Calu3 (cell line): ENCODE data around the gene BMP8B. TPM values are rescaled to one million over a fixed set of nuclear protein-coding genes. Genes with fewer than 3 reads are reported as not detected.
A peak's percentile ranks its signal among the peaks of the same experiment; 100 is the strongest.
"Not testable (repeated sequence)": the region's sequence is repeated elsewhere in the genome, so short reads cannot be mapped to it uniquely, and the experiment has no call there.

Source experiments
- BruUV-seq: library from RNA; stranded (reverse); fragments of 400-500 nt; replicated peaks from 2 replicates; lab custom pipeline; 2021; lab: Mats Ljungman, UMichigan
- CTCF ChIA-PET: fragments of 300-600 bp; sonication (Branson Sonifier 250); formaldehyde crosslinking; loops from one replicate; lab custom pipeline; 2022; ENCODE audit warnings: antibody characterized with exemption; lab: Charles Lee
- DNase-seq: peaks from one replicate; pipeline ENCODE4 v3.0.0; 2022
- H3K27ac Mint-ChIP-seq: one replicate; pipeline ENCODE4 v1.8.0; 2022; ENCODE audit warnings: mixed read lengths; ENCODE audit not compliant: unreplicated experiment
- H3K27me3 Mint-ChIP-seq: one replicate; pipeline ENCODE4 v1.8.0; 2022; ENCODE audit warnings: mixed read lengths; ENCODE audit not compliant: unreplicated experiment
- H3K36me3 Mint-ChIP-seq: one replicate; pipeline ENCODE4 v1.8.0; 2022; ENCODE audit warnings: mild to moderate bottlenecking, moderate library complexity, mixed read lengths; ENCODE audit not compliant: insufficient read depth, unreplicated experiment
- H3K4me1 Mint-ChIP-seq: one replicate; pipeline ENCODE4 v1.8.0; 2022; ENCODE audit warnings: mild to moderate bottlenecking, low read depth, mixed read lengths; ENCODE audit not compliant: unreplicated experiment
- H3K4me3 Mint-ChIP-seq: one replicate; pipeline ENCODE4 v1.8.0; 2022; ENCODE audit warnings: mild to moderate bottlenecking, low read depth, moderate library complexity, mixed read lengths; ENCODE audit not compliant: unreplicated experiment
- H3K9me3 Mint-ChIP-seq: one replicate; pipeline ENCODE4 v1.8.0; 2022; ENCODE audit warnings: low read depth, mixed read lengths; ENCODE audit not compliant: unreplicated experiment
- intact Hi-C: fragments of 100-400 bp; cut with micrococcal nuclease; formaldehyde crosslinking; loops from one replicate; pipeline ENCODE4 v1.10.0; 2022; ENCODE audit not compliant: unreplicated experiment
- total RNA-seq: library from RNA; stranded (reverse); gene quantifications from 2 replicates; pipeline ENCODE4 v1.2.3, GENCODE V29; 2022
- TF ChIP-seq, protein P1 (sequence below): fragments of 200-600 bp; IDR thresholded peaks from one replicate; pipeline ENCODE4 v1.8.0; 2022; ENCODE audit warnings: antibody characterized with exemption; ENCODE audit not compliant: unreplicated experiment

The BMP8B gene
- total RNA-seq, 1 experiment from 2014 or later = 6.8 TPM

DNA sequence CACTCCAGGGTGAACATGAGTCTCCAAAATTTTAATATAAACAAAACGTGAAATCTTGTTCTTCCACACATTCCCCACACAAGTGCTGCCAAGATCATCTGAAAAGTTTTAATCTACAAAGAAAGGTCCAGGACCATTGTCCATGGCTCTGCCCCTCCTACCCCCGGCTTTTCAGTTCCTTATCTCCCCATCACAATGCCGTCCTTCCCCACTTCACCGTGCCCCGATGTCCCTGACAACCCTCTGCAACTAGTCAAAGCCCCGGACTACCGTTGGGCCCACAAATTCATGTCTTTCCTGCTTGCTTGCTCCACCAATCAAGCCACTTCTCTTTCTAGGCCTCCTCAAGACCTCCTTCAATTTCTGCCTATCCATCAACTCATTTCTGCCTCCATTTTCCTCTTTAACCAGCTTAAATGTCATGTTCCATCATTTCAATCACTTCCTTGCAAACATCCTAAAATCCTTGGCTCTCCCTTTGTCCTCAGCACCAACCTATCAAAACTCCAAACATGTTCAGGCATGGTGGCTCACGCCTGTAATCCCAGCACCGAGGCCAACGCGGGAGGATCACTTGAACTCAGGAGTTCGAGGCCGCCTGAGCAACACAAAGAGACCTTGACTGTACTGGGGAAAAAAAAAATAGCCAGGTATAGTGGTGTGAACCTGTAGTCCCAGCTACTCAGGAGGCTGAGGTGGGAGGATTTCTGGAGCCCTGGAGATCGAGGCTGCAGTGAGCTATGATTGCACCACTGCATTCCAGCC, 14.0 kb upstream of the BMP8B start:
- BruUV-seq = no TSS peak
- no peaks in the 10 kb centered on the region for H3K36me3 Mint-ChIP-seq
- DNase-seq = no peak
- no peaks in the 10 kb centered on the region for H3K9me3 Mint-ChIP-seq
- H3K27me3 Mint-ChIP-seq = no peaks in the 10 kb centered on the region
- H3K27ac Mint-ChIP-seq = no peak overlapping the region
- H3K4me3 Mint-ChIP-seq = no peak overlapping the region
- intact Hi-C loops = loop anchor here (5.0 to 10.0 kb wide), 2 partner anchors 100 to 198 kb away; no protein-coding TSS in a partner anchor
- TF ChIP-seq, protein P1, sequence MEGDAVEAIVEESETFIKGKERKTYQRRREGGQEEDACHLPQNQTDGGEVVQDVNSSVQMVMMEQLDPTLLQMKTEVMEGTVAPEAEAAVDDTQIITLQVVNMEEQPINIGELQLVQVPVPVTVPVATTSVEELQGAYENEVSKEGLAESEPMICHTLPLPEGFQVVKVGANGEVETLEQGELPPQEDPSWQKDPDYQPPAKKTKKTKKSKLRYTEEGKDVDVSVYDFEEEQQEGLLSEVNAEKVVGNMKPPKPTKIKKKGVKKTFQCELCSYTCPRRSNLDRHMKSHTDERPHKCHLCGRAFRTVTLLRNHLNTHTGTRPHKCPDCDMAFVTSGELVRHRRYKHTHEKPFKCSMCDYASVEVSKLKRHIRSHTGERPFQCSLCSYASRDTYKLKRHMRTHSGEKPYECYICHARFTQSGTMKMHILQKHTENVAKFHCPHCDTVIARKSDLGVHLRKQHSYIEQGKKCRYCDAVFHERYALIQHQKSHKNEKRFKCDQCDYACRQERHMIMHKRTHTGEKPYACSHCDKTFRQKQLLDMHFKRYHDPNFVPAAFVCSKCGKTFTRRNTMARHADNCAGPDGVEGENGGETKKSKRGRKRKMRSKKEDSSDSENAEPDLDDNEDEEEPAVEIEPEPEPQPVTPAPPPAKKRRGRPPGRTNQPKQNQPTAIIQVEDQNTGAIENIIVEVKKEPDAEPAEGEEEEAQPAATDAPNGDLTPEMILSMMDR = no peak
- CTCF ChIA-PET = no interaction called here
- H3K4me1 Mint-ChIP-seq = no peaks in the 10 kb centered on the region

DNA sequence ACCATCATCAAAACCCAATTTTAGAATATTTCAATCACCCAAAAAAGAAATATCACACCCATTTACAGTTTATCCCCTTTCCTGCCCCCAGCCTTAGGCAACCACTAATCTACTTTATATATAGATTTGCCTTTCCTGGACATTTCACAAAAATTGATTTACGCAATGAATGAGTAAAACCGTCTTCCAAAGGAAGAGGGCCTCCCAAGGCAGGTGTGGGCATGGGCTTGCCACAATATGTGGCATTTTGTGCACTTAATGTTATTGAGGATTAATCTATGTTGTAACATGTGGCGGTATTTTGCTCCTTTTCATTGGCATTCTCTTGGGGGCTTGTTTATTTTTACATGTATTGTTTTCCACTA, 11.8 kb upstream of the BMP8B start:
- H3K36me3 Mint-ChIP-seq = no peaks in the 10 kb centered on the region
- H3K27me3 Mint-ChIP-seq = no peaks in the 10 kb centered on the region
- intact Hi-C loops = loop anchor here (5.0 to 10.0 kb wide), 2 partner anchors 98 to 196 kb away; no protein-coding TSS in a partner anchor
- TF ChIP-seq, protein P1 = no peak
- peak overlapping the region; percentile 36 for H3K27ac Mint-ChIP-seq
- H3K4me3 Mint-ChIP-seq = no peak overlapping the region
- BruUV-seq = no TSS peak
- DNase-seq = no peak
- CTCF ChIA-PET = interaction anchor here (0.6 to 2.0 kb wide), 3 partner anchors 99 to 1780 kb away, joined by 3 to 5 read pairs (median 4); no protein-coding TSS in a partner anchor
- H3K9me3 Mint-ChIP-seq = no peaks in the 10 kb centered on the region
- no peaks in the 10 kb centered on the region for H3K4me1 Mint-ChIP-seq

DNA sequence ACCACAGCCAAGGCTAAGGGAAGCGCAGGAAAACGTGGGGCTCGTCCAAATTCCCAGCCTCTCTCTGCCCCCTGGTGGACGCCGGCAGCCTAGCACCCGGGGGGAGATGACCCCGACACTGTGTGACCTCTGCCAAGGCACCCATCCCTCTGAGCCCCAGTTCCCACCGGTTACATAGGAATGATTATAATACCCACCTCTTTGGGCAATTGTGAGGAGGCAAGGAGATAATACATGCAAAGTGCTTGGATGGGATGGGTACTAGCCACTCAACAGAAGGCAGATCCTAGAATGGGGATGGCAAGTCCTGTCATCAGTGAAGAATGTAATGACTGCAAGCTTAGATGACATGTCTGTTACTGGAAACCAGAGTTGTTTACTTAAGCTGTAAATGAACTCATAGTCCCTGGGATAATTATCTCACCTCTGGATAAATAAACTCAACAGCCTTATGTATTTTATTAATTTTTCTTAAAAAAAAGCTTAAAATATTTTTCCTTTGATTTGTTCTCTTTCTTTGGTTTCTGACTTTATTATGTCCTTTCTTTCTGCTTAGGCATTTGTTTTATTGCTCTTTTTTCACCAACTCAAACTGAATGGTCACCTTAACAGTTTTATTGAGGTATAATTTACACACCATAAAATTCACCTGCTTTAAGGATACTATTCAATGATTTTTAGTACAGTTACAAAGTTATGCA, 11.3 kb upstream of the BMP8B start:
- Mint-ChIP-seq H3K27me3 (no peaks in the 10 kb centered on the region), H3K36me3 (no peaks in the 10 kb centered on the region), H3K27ac (peak overlapping the region; percentile 36), H3K4me3 (peak overlapping the region; percentile 26), H3K9me3 (no peaks in the 10 kb centered on the region), H3K4me1 (no peaks in the 10 kb centered on the region)
- peak; percentile 82 for DNase-seq
- BruUV-seq = TSS peak; percentile 63
- intact Hi-C loops = loop anchor here (5.0 to 10.0 kb wide), 2 partner anchors 98 to 195 kb away; no protein-coding TSS in a partner anchor
- TF ChIP-seq, protein P1 = peak; percentile 95
- CTCF ChIA-PET = interaction anchor here (0.6 to 2.0 kb wide), 4 partner anchors 98 to 1781 kb away, joined by 3 to 5 read pairs (median 4); no protein-coding TSS in a partner anchor

DNA sequence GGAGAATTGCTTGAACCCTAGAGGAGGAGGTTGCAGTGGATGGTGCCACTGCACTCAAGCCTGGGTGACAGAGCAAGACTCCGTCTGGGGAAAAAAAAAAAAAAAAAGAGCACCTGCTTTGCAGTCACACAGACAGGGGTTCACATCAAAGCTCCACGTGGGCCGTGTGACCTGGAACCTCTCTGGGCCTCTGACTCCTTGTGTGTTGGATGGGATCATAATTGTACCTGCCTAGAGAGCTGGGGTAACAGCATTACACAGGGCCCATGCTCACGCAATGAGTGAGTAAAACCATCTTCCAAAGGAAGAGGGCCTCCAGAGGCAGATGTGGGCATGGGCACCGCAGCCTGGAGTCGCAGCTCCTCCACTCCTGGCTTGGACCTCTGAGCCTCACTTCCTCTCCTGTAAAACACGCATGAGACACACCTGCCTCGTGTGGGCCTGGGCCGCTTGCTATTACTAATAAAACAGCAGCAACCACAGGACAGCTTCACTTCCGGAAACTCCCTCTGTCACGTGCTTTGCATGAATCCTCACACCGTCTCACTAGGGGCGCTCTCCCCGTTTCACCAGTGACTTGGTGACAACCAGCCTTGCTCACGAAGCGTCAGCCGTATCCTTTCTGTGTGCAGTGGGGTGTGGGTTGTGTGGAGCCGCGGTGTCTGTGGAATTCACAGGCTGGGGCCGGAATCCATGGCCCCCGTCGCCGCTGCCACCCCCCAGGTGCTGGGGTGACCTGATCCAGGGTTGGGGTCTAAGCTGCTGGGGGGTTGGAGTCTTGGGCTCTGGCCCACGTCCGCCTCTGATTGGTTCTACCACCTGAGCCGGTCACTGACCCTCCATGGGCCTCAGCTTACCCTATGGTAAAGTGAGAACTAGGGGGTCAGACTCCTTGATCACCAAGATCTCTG, 10.4 kb upstream of the BMP8B start:
- DNase-seq = peak; percentile 74
- H3K9me3 Mint-ChIP-seq, intact Hi-C loops, H3K27me3 Mint-ChIP-seq, H3K4me1 Mint-ChIP-seq, H3K36me3 Mint-ChIP-seq, BruUV-seq: not testable (repeated sequence)
- CTCF ChIA-PET = interaction anchor here (1.3 to 2.0 kb wide), 2 partner anchors 98 to 193 kb away, joined by 3 to 5 read pairs; no protein-coding TSS in a partner anchor
- Mint-ChIP-seq H3K4me3 (peak overlapping the region; percentile 26), H3K27ac (peak overlapping the region; percentile 36)
